HepG2 (cell line): ENCODE measurements around the gene SVOP. TPM values are rescaled to one million over a fixed set of nuclear protein-coding genes. Genes with fewer than 3 reads are reported as not detected.

Source experiments
- ATAC-seq: fragments of 200-7000 bp; cut with Tn5 transposase; 3 replicates; pipeline ENCODE4 v1.9.1; 2020; ENCODE audit warnings: mild to moderate bottlenecking, moderate library complexity
- BruUV-seq: library from RNA; stranded (reverse); fragments of 400-500 nt; replicated peaks from 2 replicates; lab custom pipeline; 2021; lab: Mats Ljungman, UMichigan
- CTCF ChIA-PET: fragments of 300-600 bp; formaldehyde crosslinking; extraction: SDS; loops from one replicate; lab custom pipeline; 2021; ENCODE audit warnings: low total read pairs, inconsistent platforms, low intra/inter-chr PET ratio; lab: Yijun Ruan, JAX
- POLR2A ChIA-PET: fragments of 350-600 bp; sonication (Branson Sonifier 250); formaldehyde crosslinking; loops from one replicate; lab custom pipeline; 2020; ENCODE audit warnings: antibody characterized with exemption, inconsistent platforms; lab: Yijun Ruan, JAX
- DNase-seq: peaks from one replicate; pipeline ENCODE4 v3.0.0-alpha.2; 2015; ENCODE audit warnings: low spot score
- FAIRE-seq: peaks from 3 replicates; lab custom pipeline; 2011; peaks lifted over from hg19 to GRCh38; lab: Jason Lieb, UNC
- H2AFZ ChIP-seq: one replicate; pipeline ENCODE4 v1.6.1; 2011; ENCODE audit warnings: low read length, inconsistent platforms
- H3K27ac ChIP-seq: fragments of 300-600 bp; 3 replicates; pipeline ENCODE4 v1.8.0; 2011; ENCODE audit warnings: mixed run types, mild to moderate bottlenecking, mixed read lengths, low read length, inconsistent platforms; ENCODE audit not compliant: insufficient read depth; ENCODE audit errors: extremely low read length
- H3K27me3 ChIP-seq, 2 experiments: fragments of 200-600 bp in 1 of 2; 2 replicates in 1 of 2; 3 replicates in 1 of 2; pipeline versions ENCODE4 v1.6.0 to v1.8.0; 2011; ENCODE audit warnings: low read length in 2 of 2, mild to moderate bottlenecking in 2 of 2, moderate library complexity in 2 of 2, inconsistent platforms in 1 of 2; ENCODE audit not compliant: insufficient read depth in 2 of 2, control insufficient read depth in 1 of 2
- H3K36me3 ChIP-seq, 2 experiments: fragments of 200-600 bp in 1 of 2; replicated peaks in 1 of 2; 2 replicates in 1 of 2; 3 replicates in 1 of 2; pipeline versions ENCODE4 v1.5.1 to v1.8.0; 2011; ENCODE audit warnings: low read length in 2 of 2, inconsistent platforms in 1 of 2; ENCODE audit not compliant: insufficient read depth in 2 of 2, control insufficient read depth in 1 of 2
- H3K4me1 ChIP-seq: 2 replicates; pipeline ENCODE4 v1.5.1; 2012; ENCODE audit warnings: low read length, inconsistent platforms; ENCODE audit not compliant: insufficient read depth
- H3K4me2 ChIP-seq: 2 replicates; pipeline ENCODE4 v1.6.0; 2011; ENCODE audit warnings: low read depth, low read length, inconsistent platforms
- H3K4me3 ChIP-seq, 3 experiments: fragments of 200-600 bp in 1 of 3; sonication (generic), shearing (Covaris generic) in 1 of 3; replicated peaks in 1 of 3; 2 replicates each; pipeline ENCODE4 v1.5.1; 2011 to 2016; ENCODE audit warnings: low read length in 3 of 3, inconsistent platforms in 2 of 3, low read depth in 2 of 3, mild to moderate bottlenecking in 2 of 3, control low read depth in 1 of 3, mixed read lengths in 1 of 3; ENCODE audit not compliant: insufficient read depth in 1 of 3
- H3K79me2 ChIP-seq: one replicate; pipeline ENCODE4 v1.6.1; 2011; ENCODE audit warnings: low read length, inconsistent platforms; ENCODE audit not compliant: insufficient read depth
- H3K9ac ChIP-seq: 2 replicates; pipeline ENCODE4 v1.6.0; 2011; ENCODE audit warnings: mild to moderate bottlenecking, low read depth, low read length, inconsistent platforms; ENCODE audit not compliant: insufficient read depth
- H3K9me3 ChIP-seq: 2 replicates; pipeline ENCODE4 v1.5.1; 2012; ENCODE audit warnings: mild to moderate bottlenecking, low read length
- H4K20me1 ChIP-seq: 2 replicates; pipeline ENCODE4 v1.6.0; 2011; ENCODE audit warnings: inconsistent platforms, mild to moderate bottlenecking, low read length, moderate library complexity; ENCODE audit not compliant: insufficient read depth
- AGO1 ChIP-seq: fragments of 200-400 bp; formaldehyde crosslinking; IDR thresholded peaks from 2 replicates; pipeline ENCODE4 v1.6.1; 2017; ENCODE audit warnings: mild to moderate bottlenecking, low read depth, low read length, moderate library complexity; ENCODE audit not compliant: poor library complexity, severe bottlenecking
- CAMTA2 ChIP-seq: sonication (generic); formaldehyde crosslinking; IDR thresholded peaks from 2 replicates; pipeline ENCODE4 v1.4.0; 2020; ENCODE audit warnings: mild to moderate bottlenecking, missing genetic modification reagents, borderline replicate concordance
- KDM5A ChIP-seq: fragments of 200-600 bp; sonication (generic); IDR thresholded peaks from 2 replicates; pipeline ENCODE4 v1.7.0; 2018; ENCODE audit warnings: antibody characterized with exemption, mild to moderate bottlenecking, low read length, borderline replicate concordance
- NFRKB ChIP-seq: fragments of 450-650 bp; IDR thresholded peaks from 2 replicates; pipeline ENCODE4 v1.6.1; 2017
- PRDM15 ChIP-seq: sonication (generic); formaldehyde crosslinking; IDR thresholded peaks from 2 replicates; pipeline ENCODE4 v1.4.0; 2020; ENCODE audit warnings: missing genetic modification reagents
- PRPF4 ChIP-seq: fragments of 200-400 bp; formaldehyde crosslinking; IDR thresholded peaks from 2 replicates; pipeline ENCODE4 v1.6.1; 2016; ENCODE audit warnings: low read length, low read depth; ENCODE audit not compliant: poor library complexity, severe bottlenecking
- STAT5B ChIP-seq: sonication (generic); formaldehyde crosslinking; IDR thresholded peaks from 2 replicates; pipeline ENCODE4 v1.4.0; 2020; ENCODE audit warnings: missing genetic modification reagents
- ZNF253 ChIP-seq: sonication (generic); formaldehyde crosslinking; IDR thresholded peaks from 2 replicates; pipeline ENCODE4 v1.8.0; 2022; ENCODE audit warnings: mild to moderate bottlenecking, missing genetic modification reagents, borderline replicate concordance
- ZNF335 ChIP-seq: sonication (generic); formaldehyde crosslinking; IDR thresholded peaks from 2 replicates; pipeline ENCODE4 v1.4.0; 2020; ENCODE audit warnings: missing genetic modification reagents
- ZNF556 ChIP-seq: sonication (generic); formaldehyde crosslinking; IDR thresholded peaks from 2 replicates; pipeline ENCODE4 v1.4.0; 2020; ENCODE audit warnings: mild to moderate bottlenecking, missing genetic modification reagents, borderline replicate concordance
- ZNF709 ChIP-seq: sonication (generic); formaldehyde crosslinking; IDR thresholded peaks from 2 replicates; pipeline ENCODE4 v1.5.0; 2020; ENCODE audit warnings: mild to moderate bottlenecking, missing genetic modification reagents
- WGBS: methylation state at CpG from one replicate; pipeline ENCODE4 v1.1.6; 2017; ENCODE audit warnings: low lambda C conversion rate; 5-methylcytosine and 5-hydroxymethylcytosine counted together
- in situ Hi-C: cut with HindIII; loops from 2 replicates; pipeline ENCODE4 v1.10.0; 2017; ENCODE audit warnings: low pct_unique_long_range_greater_than_20kb; ENCODE audit not compliant: extremely low pct_ligation_motif_present
- intact Hi-C: fragments of 100-400 bp; cut with micrococcal nuclease; formaldehyde crosslinking; loops from one replicate; pipeline ENCODE4 v1.10.0; 2022; ENCODE audit not compliant: unreplicated experiment
- polyA plus RNA-seq, 8 experiments: library from polyadenylated mRNA; depleted of rRNA in 3 of 8; stranded (reverse) in 7 of 8; unstranded in 1 of 8; fragments of >200 nt; fragmentation: Illumina TruSeq in 4 of 8; extraction: Trizol in 4 of 8; gene quantifications; 2 replicates each; pipeline versions ENCODE4 v1.2.1 to v1.2.3, GENCODE V29; 2011 to 2016; ENCODE audit warnings: low read depth in 4 of 8, missing spikeins in 1 of 8, mixed read lengths in 1 of 8; ENCODE audit not compliant: insufficient read depth in 1 of 8
- total RNA-seq, 5 experiments: library from RNA; depleted of rRNA; stranded (reverse); fragments of >200 nt; fragmentation: Illumina TruSeq; extraction: Trizol; gene quantifications; 2 replicates each; pipeline ENCODE4 v1.2.3, GENCODE V29; 2016; ENCODE audit warnings: low read depth in 1 of 5
- TF ChIP-seq, protein P1 (sequence below): sonication (generic); formaldehyde crosslinking; IDR thresholded peaks from 2 replicates; pipeline ENCODE4 v1.9.0; 2021; ENCODE audit warnings: missing genetic modification reagents, borderline replicate concordance
- TF ChIP-seq, protein P2 (sequence below): sonication (generic); formaldehyde crosslinking; IDR thresholded peaks from 2 replicates; pipeline ENCODE4 v1.5.0; 2020; ENCODE audit warnings: mild to moderate bottlenecking, missing genetic modification reagents, borderline replicate concordance

SVOP gene
- total and polyA plus RNA-seq, 2 of the 13 experiments (the other 11 are each of a cell fraction or from before 2014, with no cell fraction given): not detected

- Histone ChIP-seq H3K4me2 (no peak overlapping the region), H3K27ac (no peak overlapping the region), H3K27me3 (no peaks in the 10 kb centered on the region; a peak in 1 of 5 replicates), H3K9me3 (0 out of 2 replicates have a peak, but pooled peaks cover 3% of the 10 kb centered on the region), H2AFZ (no peak overlapping the region), H3K36me3 (no peaks in the 10 kb centered on the region), H3K9ac (no peak overlapping the region), H3K4me3 (no peak overlapping the region), H3K4me1 (peaks cover 25% of the 10 kb centered on the region), H3K79me2 (no peaks in the 10 kb centered on the region), H4K20me1 (no peaks in the 10 kb centered on the region)
- in situ Hi-C loops (no loop called here), intact Hi-C loops (no loop called here)
- no peak for ATAC-seq
- DNase-seq: no peak
- no peak for FAIRE-seq
- ChIA-PET CTCF (no interaction called here), POLR2A (no interaction called here)
- no TSS peak for BruUV-seq
- 37% methylated on average over 3 of the region's 3 CpGs for WGBS
- TF ChIP-seq KDM5A: no peak
- no peak for TF ChIP-seq NFRKB
- TF ChIP-seq PRPF4: no peak
- no peak for TF ChIP-seq AGO1
- TF ChIP-seq CAMTA2 (CRISPR knock-in tag): no peak
- no peak for TF ChIP-seq ZNF253 (CRISPR knock-in tag)
- TF ChIP-seq ZNF335 (CRISPR knock-in tag): no peak
- TF ChIP-seq STAT5B: no peak
- TF ChIP-seq, protein P1, sequence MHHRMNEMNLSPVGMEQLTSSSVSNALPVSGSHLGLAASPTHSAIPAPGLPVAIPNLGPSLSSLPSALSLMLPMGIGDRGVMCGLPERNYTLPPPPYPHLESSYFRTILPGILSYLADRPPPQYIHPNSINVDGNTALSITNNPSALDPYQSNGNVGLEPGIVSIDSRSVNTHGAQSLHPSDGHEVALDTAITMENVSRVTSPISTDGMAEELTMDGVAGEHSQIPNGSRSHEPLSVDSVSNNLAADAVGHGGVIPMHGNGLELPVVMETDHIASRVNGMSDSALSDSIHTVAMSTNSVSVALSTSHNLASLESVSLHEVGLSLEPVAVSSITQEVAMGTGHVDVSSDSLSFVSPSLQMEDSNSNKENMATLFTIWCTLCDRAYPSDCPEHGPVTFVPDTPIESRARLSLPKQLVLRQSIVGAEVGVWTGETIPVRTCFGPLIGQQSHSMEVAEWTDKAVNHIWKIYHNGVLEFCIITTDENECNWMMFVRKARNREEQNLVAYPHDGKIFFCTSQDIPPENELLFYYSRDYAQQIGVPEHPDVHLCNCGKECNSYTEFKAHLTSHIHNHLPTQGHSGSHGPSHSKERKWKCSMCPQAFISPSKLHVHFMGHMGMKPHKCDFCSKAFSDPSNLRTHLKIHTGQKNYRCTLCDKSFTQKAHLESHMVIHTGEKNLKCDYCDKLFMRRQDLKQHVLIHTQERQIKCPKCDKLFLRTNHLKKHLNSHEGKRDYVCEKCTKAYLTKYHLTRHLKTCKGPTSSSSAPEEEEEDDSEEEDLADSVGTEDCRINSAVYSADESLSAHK (CRISPR knock-in tag): no peak
- no peak for TF ChIP-seq ZNF556 (CRISPR knock-in tag)
- TF ChIP-seq, protein P2, sequence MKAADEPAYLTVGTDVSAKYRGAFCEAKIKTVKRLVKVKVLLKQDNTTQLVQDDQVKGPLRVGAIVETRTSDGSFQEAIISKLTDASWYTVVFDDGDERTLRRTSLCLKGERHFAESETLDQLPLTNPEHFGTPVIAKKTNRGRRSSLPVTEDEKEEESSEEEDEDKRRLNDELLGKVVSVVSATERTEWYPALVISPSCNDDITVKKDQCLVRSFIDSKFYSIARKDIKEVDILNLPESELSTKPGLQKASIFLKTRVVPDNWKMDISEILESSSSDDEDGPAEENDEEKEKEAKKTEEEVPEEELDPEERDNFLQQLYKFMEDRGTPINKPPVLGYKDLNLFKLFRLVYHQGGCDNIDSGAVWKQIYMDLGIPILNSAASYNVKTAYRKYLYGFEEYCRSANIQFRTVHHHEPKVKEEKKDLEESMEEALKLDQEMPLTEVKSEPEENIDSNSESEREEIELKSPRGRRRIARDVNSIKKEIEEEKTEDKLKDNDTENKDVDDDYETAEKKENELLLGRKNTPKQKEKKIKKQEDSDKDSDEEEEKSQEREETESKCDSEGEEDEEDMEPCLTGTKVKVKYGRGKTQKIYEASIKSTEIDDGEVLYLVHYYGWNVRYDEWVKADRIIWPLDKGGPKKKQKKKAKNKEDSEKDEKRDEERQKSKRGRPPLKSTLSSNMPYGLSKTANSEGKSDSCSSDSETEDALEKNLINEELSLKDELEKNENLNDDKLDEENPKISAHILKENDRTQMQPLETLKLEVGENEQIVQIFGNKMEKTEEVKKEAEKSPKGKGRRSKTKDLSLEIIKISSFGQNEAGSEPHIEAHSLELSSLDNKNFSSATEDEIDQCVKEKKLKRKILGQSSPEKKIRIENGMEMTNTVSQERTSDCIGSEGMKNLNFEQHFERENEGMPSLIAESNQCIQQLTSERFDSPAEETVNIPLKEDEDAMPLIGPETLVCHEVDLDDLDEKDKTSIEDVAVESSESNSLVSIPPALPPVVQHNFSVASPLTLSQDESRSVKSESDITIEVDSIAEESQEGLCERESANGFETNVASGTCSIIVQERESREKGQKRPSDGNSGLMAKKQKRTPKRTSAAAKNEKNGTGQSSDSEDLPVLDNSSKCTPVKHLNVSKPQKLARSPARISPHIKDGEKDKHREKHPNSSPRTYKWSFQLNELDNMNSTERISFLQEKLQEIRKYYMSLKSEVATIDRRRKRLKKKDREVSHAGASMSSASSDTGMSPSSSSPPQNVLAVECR (CRISPR knock-in tag): no peak
- TF ChIP-seq PRDM15 (CRISPR knock-in tag): no peak
- no peak for TF ChIP-seq ZNF709
Observed at GRCh38 chr12:108918960-108919642, 101.8 kb downstream of the SVOP start.
